GM21576 (cell line): ENCODE results near the gene CLCA2.

ENCODE experiments used
- ATAC-seq: cut with Tn5 transposase; IDR thresholded peaks from one replicate; pipeline ENCODE4 v1.9.1; 2021; ENCODE audit warnings: mild to moderate bottlenecking, moderate library complexity; ENCODE audit not compliant: unreplicated experiment

Gene CLCA2

GRCh38 chr1:86429835-86430234 lies 5.9 kb downstream of the CLCA2 start:
- no peak for ATAC-seq

- no peak for ATAC-seq
Measured at GRCh38 chr1:86430376-86430775, 6.4 kb downstream of the CLCA2 start.

- ATAC-seq = no peak
Measured at GRCh38 chr1:86434059-86434458, 10.1 kb downstream of the CLCA2 start.

- ATAC-seq = no peak
Measured at GRCh38 chr1:86435327-86435726, 11.4 kb downstream of the CLCA2 start.

GRCh38 chr1:86436041-86436440 lies 12.1 kb downstream of the CLCA2 start:
- ATAC-seq = no peak

- ATAC-seq = no peak
Measured at GRCh38 chr1:86441581-86441980, 17.6 kb downstream of the CLCA2 start.

GRCh38 chr1:86441997-86442396 lies 18.0 kb downstream of the CLCA2 start:
- no peak for ATAC-seq

GRCh38 chr1:86445919-86446318 lies 21.9 kb downstream of the CLCA2 start:
- no peak for ATAC-seq

- ATAC-seq = no peak
Measured at GRCh38 chr1:86447198-86447790, 23.3 kb downstream of the CLCA2 start.

GRCh38 chr1:86448670-86449069 lies 24.7 kb downstream of the CLCA2 start:
- no peak for ATAC-seq

GRCh38 chr1:86449103-86449502 lies 25.1 kb downstream of the CLCA2 start:
- no peak for ATAC-seq

GRCh38 chr1:86450847-86451246 lies 26.9 kb downstream of the CLCA2 start:
- no peak for ATAC-seq

- no peak for ATAC-seq
Measured at GRCh38 chr1:86453664-86454063, 29.7 kb downstream of the CLCA2 start.

- no peak for ATAC-seq
Measured at GRCh38 chr1:86455073-86455472, 31.1 kb downstream of the CLCA2 start.

- no peak for ATAC-seq
Measured at GRCh38 chr1:86460998-86461397, 37.0 kb downstream of the CLCA2 start.

- no peak for ATAC-seq
Measured at GRCh38 chr1:86461482-86461881, 37.5 kb downstream of the CLCA2 start.

- no peak for ATAC-seq
Measured at GRCh38 chr1:86464819-86465218, 40.8 kb downstream of the CLCA2 start.

- ATAC-seq = no peak
Measured at GRCh38 chr1:86466109-86466844, 42.3 kb downstream of the CLCA2 start.

GRCh38 chr1:86466986-86467385 lies 43.0 kb downstream of the CLCA2 start:
- no peak for ATAC-seq

GRCh38 chr1:86468501-86468977 lies 44.6 kb downstream of the CLCA2 start, which contains the start of gene CLCA1:
TSS of gene CLCA1 (plus strand) at chr1:86468927. CDS start at chr1:86468972, 45 bp downstream.
- ATAC-seq = no peak

- ATAC-seq = peak; percentile 60
Measured at GRCh38 chr1:86470859-86471258, 46.9 kb downstream of the CLCA2 start.

- ATAC-seq = no peak
Measured at GRCh38 chr1:86471291-86471690, 47.3 kb downstream of the CLCA2 start.
